Measurements from ENCODE around the gene AFF2. TPM values are rescaled to one million over a fixed set of nuclear protein-coding genes. Genes with fewer than 3 reads are reported as not detected.

AFF2 gene
- total and polyA plus RNA-seq, 4 donors, result 1.2 to 13.0 (median 3.9) TPM

DNA sequence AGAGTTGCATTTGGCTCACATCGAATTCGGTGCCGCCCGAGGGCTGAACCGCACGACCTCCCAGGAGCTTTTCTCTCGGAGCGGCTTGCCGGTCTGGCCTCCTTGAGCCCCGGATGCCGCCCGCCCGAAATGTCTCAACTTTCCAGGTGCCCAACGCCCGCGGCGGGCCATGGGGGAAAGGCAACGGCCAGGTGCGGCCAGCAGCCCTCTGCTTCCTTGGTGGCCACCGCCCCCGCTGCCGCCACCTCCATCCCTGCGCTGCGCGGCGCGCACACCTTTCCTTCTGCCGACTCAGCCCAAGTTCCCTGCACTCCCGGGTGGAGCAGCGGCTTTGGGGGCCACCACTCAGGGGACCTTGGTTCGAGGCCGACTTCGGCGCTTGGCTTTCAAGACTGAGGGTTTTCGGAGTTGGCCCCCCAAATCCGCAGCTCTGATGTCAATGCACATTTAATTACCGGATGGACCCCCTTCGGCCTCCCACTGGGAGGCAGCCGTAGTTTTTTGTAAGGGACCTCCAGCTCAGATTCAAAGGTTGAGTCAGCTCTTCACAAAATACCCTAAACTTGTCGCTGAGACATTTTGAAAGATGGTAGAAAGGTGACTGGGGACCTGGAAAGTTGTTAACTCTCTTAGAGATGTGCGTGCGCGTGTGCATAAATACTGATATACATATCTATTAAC, 1.1 kb downstream of the AFF2 start:
- TF ChIP-seq, protein P1, sequence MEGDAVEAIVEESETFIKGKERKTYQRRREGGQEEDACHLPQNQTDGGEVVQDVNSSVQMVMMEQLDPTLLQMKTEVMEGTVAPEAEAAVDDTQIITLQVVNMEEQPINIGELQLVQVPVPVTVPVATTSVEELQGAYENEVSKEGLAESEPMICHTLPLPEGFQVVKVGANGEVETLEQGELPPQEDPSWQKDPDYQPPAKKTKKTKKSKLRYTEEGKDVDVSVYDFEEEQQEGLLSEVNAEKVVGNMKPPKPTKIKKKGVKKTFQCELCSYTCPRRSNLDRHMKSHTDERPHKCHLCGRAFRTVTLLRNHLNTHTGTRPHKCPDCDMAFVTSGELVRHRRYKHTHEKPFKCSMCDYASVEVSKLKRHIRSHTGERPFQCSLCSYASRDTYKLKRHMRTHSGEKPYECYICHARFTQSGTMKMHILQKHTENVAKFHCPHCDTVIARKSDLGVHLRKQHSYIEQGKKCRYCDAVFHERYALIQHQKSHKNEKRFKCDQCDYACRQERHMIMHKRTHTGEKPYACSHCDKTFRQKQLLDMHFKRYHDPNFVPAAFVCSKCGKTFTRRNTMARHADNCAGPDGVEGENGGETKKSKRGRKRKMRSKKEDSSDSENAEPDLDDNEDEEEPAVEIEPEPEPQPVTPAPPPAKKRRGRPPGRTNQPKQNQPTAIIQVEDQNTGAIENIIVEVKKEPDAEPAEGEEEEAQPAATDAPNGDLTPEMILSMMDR (IDR thresholded peaks at IDR 0.05; ENCODE audit: control extremely low read depth, extremely low read depth), result no peak
- H3K4me3 ChIP-seq, result no peak overlapping the region
- H3K4me1 ChIP-seq (ENCODE audit: control insufficient read depth in 5 of 5, insufficient read depth in 5 of 5, low read length in 5 of 5), result peaks cover 0 to 7% (median 0%) of the 10 kb centered on the region in 5 donors
- peak overlapping the region in 1 of 2 donors; percentile 42 for H3K9ac ChIP-seq (ENCODE audit: insufficient read depth in 1 of 2, low read length in 2 of 2)
- no peak for ATAC-seq (ENCODE audit: insufficient read depth, low FRiP score)
- peaks cover 3 to 24% (median 23%) of the 10 kb centered on the region in 3 donors for H3K27me3 ChIP-seq (ENCODE audit: control insufficient read depth in 3 of 3, insufficient read depth in 3 of 3, low read length in 2 of 3)
- peak overlapping the region in 1 of 2 donors; percentile 28 for H3K27ac ChIP-seq (ENCODE audit: low read depth in 1 of 2, low read length in 1 of 2)
- WGBS, 2 donors, result 1 to 38% methylated on average over 22 to 43 of the region's 43 CpGs
- H3K36me3 ChIP-seq (ENCODE audit: control insufficient read depth in 4 of 4, insufficient read depth in 4 of 4, low read length in 4 of 4), result no peaks in the 10 kb centered on the region
- H3K9me3 ChIP-seq (ENCODE audit: control insufficient read depth in 4 of 4, insufficient read depth in 3 of 4, low read length in 3 of 4), result peaks cover 0 to 3% (median 0%) of the 10 kb centered on the region in 4 donors
- DNase-seq, result peak in 1 of 3 donors; percentile 21

DNA sequence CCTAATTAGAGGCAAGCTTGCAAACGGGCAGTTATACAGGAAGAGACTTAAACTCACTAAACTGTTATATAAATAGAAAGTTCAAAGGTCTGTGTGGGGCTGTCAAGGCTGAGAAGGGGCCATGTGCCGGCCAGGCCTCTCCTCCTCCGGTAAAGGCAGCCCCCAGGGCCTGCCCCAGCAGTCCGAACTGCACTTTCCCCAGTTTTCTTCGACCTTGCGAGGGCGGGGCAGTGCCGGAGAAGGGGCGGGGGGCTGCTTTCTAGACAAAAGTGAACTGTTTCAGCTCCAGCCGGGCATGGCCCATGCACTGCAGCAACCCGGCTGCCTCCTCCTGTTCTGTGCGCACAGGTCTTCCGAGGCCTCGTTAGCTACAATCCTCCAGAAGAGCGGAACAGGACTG, 4.1 kb downstream of the AFF2 start:
- no peak overlapping the region for H3K9ac ChIP-seq (ENCODE audit: insufficient read depth in 1 of 2, low read length in 2 of 2)
- ATAC-seq (ENCODE audit: insufficient read depth, low FRiP score) (no peak), DNase-seq (peak in 2 of 3 donors; percentile 11 to 34)
- TF ChIP-seq, protein P1 (IDR thresholded peaks at IDR 0.05; ENCODE audit: control extremely low read depth, extremely low read depth), result no peak
- no peak overlapping the region for H3K4me3 ChIP-seq
- 64 to 81% methylated on average over 11 to 15 of the region's 15 CpGs for WGBS, 2 donors
- peaks cover 0 to 7% (median 0%) of the 10 kb centered on the region in 5 donors for H3K4me1 ChIP-seq (ENCODE audit: control insufficient read depth in 5 of 5, insufficient read depth in 5 of 5, low read length in 5 of 5)
- H3K9me3 ChIP-seq (ENCODE audit: control insufficient read depth in 4 of 4, insufficient read depth in 3 of 4, low read length in 3 of 4), result peaks cover 0 to 1% (median 0%) of the 10 kb centered on the region in 4 donors
- H3K36me3 ChIP-seq (ENCODE audit: control insufficient read depth in 4 of 4, insufficient read depth in 4 of 4, low read length in 4 of 4), result no peaks in the 10 kb centered on the region
- H3K27me3 ChIP-seq (ENCODE audit: control insufficient read depth in 3 of 3, insufficient read depth in 3 of 3, low read length in 2 of 3), result peaks cover 0 to 22% (median 19%) of the 10 kb centered on the region in 3 donors
- no peak overlapping the region for H3K27ac ChIP-seq (ENCODE audit: low read depth in 1 of 2, low read length in 1 of 2)

DNA sequence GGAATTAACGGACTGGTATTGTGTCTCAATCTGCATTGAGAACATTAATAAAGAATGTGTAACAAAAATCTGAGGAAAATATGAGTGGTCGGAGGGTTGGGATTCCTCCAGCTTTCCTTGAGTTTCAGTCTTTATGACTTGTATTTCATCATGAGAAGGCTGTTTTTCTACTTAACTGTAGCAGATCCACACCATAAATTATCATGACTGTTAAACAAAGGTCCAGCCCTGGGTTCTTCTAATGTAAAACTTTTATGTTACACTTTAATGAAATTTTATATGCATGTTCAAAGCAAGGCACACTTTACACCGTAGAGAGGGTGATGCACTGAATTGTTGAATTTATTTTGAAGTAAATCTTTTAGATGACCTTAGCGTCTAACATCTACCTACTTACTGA, 7.0 kb downstream of the AFF2 start:
- Histone ChIP-seq H3K27me3 (ENCODE audit: control insufficient read depth in 3 of 3, insufficient read depth in 3 of 3, low read length in 2 of 3) (peaks cover 0 to 17% (median 13%) of the 10 kb centered on the region in 3 donors), H3K27ac (ENCODE audit: low read depth in 1 of 2, low read length in 1 of 2) (no peak overlapping the region), H3K9ac (ENCODE audit: insufficient read depth in 1 of 2, low read length in 2 of 2) (no peak overlapping the region), H3K9me3 (ENCODE audit: control insufficient read depth in 4 of 4, insufficient read depth in 3 of 4, low read length in 3 of 4) (no peaks in the 10 kb centered on the region), H3K4me3 (no peak overlapping the region), H3K36me3 (ENCODE audit: control insufficient read depth in 4 of 4, insufficient read depth in 4 of 4, low read length in 4 of 4) (no peaks in the 10 kb centered on the region), H3K4me1 (ENCODE audit: control insufficient read depth in 5 of 5, insufficient read depth in 5 of 5, low read length in 5 of 5) (no peaks in the 10 kb centered on the region)
- ATAC-seq (ENCODE audit: insufficient read depth, low FRiP score) (no peak), DNase-seq (peak in 1 of 3 donors; percentile 42)
- TF ChIP-seq, protein P1 (IDR thresholded peaks at IDR 0.05; ENCODE audit: control extremely low read depth, extremely low read depth), result no peak
- 75 to 93% methylated on average over 4 of the region's 4 CpGs for WGBS, 2 donors
